Activated naive CD8-positive, alpha-beta T cell treated with anti-CD3 and anti-CD28 coated beads, Interleukin-2, amount 10 ng/mL, durations not matched to agents 7 days and 5 days (primary cell): ENCODE results near the gene ZNF417. TPM values are rescaled to one million over a fixed set of nuclear protein-coding genes. Genes with fewer than 3 reads are reported as not detected.
"Not testable (repeated sequence)": the region's sequence is repeated elsewhere in the genome, so short reads cannot be mapped to it uniquely, and the experiment has no call there.

Experiments used
- ATAC-seq: fragments of 150-1000 bp; cut with Tn5 transposase; one replicate; pipeline ENCODE4 v1.10.0; 2021; ENCODE audit warnings: low read depth, moderate library complexity
- POLR2A ChIA-PET: fragments of 350-600 bp; sonication (Branson Sonifier 250); formaldehyde crosslinking; loops from one replicate; lab custom pipeline; 2021; ENCODE audit warnings: antibody characterized with exemption; lab: Charles Lee
- DNase-seq: peaks from one replicate; pipeline ENCODE4 v3.0.0; 2021
- H3K27ac Mint-ChIP-seq: one replicate; pipeline ENCODE4 v1.8.0; 2022; ENCODE audit warnings: mild to moderate bottlenecking, mixed read lengths
- H3K27me3 Mint-ChIP-seq: one replicate; pipeline ENCODE4 v1.8.0; 2022; ENCODE audit warnings: mild to moderate bottlenecking, moderate library complexity, mixed read lengths
- H3K36me3 Mint-ChIP-seq: one replicate; pipeline ENCODE4 v1.8.0; 2021; ENCODE audit warnings: mild to moderate bottlenecking, mixed read lengths
- H3K4me1 Mint-ChIP-seq: one replicate; pipeline ENCODE4 v1.8.0; 2021; ENCODE audit warnings: mixed read lengths
- H3K4me3 Mint-ChIP-seq: one replicate; pipeline ENCODE4 v1.8.0; 2022; ENCODE audit warnings: mild to moderate bottlenecking, moderate library complexity, mixed read lengths
- H3K9me3 Mint-ChIP-seq: one replicate; pipeline ENCODE4 v1.8.0; 2021; ENCODE audit warnings: mixed read lengths
- total RNA-seq, 2 experiments: library from RNA; stranded (reverse); gene quantifications; one replicate each; pipeline ENCODE4 v1.2.3, GENCODE V29; 2021

ZNF417 gene
- total RNA-seq, result 10 to 100 TPM; 35.8 to 36.5 TPM

DNA sequence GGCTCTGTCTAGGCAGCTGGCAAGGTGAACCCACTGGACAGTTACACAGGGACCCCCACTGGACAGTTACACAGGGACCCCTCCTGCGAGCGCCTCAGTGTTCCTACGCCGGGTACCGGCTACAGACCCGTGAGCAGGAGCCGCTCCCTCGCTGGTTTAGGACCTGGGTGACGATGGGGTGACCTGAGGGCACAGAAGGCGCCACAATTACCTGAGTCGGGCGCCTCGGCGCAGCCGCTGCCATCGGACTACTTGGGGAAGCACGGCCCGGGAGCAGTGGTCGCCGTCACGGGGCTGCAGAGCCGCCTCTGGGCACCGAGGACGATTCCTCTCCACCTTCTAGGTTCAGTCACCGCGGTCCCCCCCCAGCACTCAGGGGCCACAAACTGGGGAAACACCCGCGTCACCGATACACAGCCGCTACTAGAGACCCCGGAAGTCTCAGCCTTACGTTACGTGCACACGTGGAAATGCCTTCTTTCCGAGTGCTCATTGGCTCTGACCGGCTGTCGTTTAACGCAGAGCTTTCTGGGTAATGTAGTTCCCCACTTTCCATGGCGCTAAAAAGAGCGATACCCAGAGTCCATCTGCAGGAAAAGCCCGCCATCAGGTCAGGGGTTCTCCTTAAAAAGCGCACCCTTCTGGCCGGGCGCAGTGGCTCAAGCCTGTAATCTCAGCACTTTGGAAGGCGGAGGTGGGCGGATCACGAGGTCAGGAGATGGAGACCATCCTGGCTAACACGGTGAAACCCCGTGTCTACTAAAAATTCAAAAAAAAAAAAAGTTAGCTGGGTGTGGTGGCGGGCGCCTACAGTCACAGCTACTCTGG, at the start of gene ZNF417:
ZNF417 (minus strand) TSS at position 425 of the 828 bp plus-strand sequence; CDS start at position 244, 181 bp downstream.
- Mint-ChIP-seq H3K4me1 (peaks cover 20% of the 10 kb centered on the region), H3K4me3 (peak within 1 kb of the TSS; percentile 95), H3K36me3 (peaks cover 67% of the 10 kb centered on the region), H3K9me3 (peaks cover 21% of the 10 kb centered on the region), H3K27ac (peak within 1 kb of the TSS; percentile 98)
- POLR2A ChIA-PET, result interaction anchor here (0.8 to 1.9 kb wide), 12 partner anchors 19 to 430 kb away, joined by 3 to 11 read pairs (median 6); partner anchors contain the start of genes ZNF134, ZNF135, ZNF418 and ZNF551
- ATAC-seq (peak; percentile 97), DNase-seq (peak; percentile 78)
- not testable (repeated sequence) for H3K27me3 Mint-ChIP-seq

DNA sequence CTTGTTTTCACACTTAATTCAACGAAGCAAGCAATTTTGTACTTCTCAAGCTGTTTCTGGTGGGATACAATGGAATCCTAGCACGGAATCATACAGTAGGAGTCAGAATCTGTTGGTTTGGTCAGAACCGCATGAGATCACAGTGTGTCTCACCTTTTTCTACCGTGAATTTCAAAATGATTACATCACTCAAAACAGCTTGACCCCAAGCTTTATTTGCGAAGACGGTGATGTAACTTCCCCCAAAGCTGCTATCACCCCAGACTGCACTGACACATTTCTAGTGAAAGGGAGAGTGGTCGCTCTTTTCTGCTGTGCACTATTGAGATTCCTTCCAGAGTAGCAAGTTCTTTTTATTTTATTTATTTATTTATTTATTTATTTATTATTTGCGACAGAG, 48.4 kb upstream of the ZNF417 start:
- H3K36me3 Mint-ChIP-seq, result peaks cover 2% of the 10 kb centered on the region
- H3K9me3 Mint-ChIP-seq, result peaks cover 23% of the 10 kb centered on the region
- no peak overlapping the region for H3K4me3 Mint-ChIP-seq
- DNase-seq (no peak), ATAC-seq (no peak)
- H3K27me3 Mint-ChIP-seq, result no peaks in the 10 kb centered on the region
- H3K4me1 Mint-ChIP-seq, result no peaks in the 10 kb centered on the region
- no peak overlapping the region for H3K27ac Mint-ChIP-seq
- POLR2A ChIA-PET, result no interaction called here

DNA sequence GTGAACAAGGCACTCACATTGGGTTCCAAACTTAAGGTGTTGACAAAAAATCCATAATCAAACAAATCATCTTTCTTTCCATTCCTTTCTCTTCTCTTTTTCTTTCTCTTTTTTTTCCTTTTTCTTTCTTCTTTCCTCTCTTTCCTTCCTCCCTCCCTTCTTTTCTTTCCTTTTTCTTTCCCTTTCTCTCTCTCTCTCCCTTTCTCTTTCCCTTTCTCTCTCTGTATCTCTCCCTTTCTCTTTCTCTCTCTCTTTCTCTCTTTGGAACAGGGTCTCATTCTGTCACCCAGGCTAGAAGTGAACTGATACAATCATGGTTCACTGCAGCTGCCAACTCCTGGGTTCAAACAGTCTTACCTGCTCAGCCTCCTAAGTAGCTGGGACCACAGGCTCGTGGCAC, 45.4 kb upstream of the ZNF417 start:
- POLR2A ChIA-PET, result no interaction called here
- Mint-ChIP-seq H3K9me3 (peaks cover 24% of the 10 kb centered on the region), H3K4me3 (no peak overlapping the region), H3K27me3 (no peaks in the 10 kb centered on the region), H3K4me1 (no peaks in the 10 kb centered on the region), H3K27ac (no peak overlapping the region), H3K36me3 (peaks cover 2% of the 10 kb centered on the region)
- ATAC-seq (no peak), DNase-seq (no peak)

DNA sequence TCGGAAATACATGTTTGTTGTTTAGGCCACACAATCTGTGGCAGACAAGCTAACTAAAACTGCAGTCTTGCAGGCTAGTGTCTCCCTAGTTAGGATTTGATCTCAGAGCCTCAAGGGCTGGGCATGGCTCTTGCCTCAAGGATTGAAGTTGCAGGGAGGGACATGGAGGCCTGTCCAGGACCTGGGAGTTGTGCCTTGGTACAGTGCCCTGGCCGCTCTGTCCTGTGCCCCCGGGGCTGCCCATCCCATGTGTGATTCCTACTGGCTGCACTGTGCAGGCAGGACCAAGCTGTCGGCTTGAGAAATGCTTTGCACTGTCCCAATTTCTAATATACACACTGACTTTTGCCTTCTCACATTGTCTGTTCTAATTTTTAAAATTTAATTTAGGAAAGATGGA, 38.6 kb upstream of the ZNF417 start:
- Mint-ChIP-seq H3K27me3 (no peaks in the 10 kb centered on the region), H3K4me3 (no peak overlapping the region), H3K36me3 (peaks cover 6% of the 10 kb centered on the region), H3K4me1 (no peaks in the 10 kb centered on the region), H3K27ac (no peak overlapping the region), H3K9me3 (peaks cover 26% of the 10 kb centered on the region)
- ATAC-seq (no peak), DNase-seq (no peak)
- POLR2A ChIA-PET, result no interaction called here

DNA sequence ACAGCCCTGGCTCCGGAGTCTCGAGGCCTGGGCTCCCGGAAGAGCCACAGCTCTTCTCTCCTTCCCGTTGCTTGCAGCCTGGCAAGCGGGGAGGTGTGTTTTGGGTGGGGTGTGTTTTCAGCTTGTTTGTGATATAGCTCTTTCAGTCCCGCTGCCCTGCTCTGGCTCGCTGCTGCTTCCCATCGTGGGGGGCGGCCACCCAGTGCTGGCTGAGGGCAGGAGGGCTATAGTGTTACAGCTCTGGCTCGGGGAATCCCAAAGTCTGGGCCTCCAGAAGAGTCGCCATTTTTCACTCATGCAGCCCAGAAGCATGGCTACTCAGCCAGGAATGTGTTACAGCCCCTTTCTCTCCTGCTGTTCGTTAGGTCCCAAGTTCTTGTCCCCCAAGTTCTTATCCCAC, 33.3 kb upstream of the ZNF417 start:
- Mint-ChIP-seq H3K27ac (no peak overlapping the region), H3K4me3 (no peak overlapping the region), H3K36me3 (peaks cover 15% of the 10 kb centered on the region), H3K27me3 (no peaks in the 10 kb centered on the region), H3K9me3 (peaks cover 19% of the 10 kb centered on the region), H3K4me1 (peaks cover 15% of the 10 kb centered on the region)
- ATAC-seq (no peak), DNase-seq (no peak)
- POLR2A ChIA-PET, result no interaction called here

DNA sequence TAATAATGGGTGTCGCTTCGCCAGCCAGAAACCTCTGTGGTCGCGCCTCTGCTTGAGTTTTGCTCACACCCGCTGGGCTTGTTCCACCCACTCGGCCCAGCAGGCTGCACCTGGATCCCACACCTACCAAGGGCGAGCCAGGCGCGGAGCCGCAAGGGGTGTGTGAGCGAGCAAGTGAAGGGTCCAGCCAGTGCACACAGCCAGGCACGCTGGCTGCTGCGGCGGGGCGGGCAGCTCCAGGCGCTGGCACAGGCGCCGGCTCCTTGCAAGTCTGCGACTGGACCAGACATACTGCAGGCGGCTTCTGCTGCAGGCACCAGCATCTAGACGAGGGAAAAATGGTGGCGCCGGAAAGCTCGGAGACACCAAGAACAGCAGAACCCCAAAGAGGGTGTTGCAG, 32.9 kb upstream of the ZNF417 start:
- POLR2A ChIA-PET, result no interaction called here

DNA sequence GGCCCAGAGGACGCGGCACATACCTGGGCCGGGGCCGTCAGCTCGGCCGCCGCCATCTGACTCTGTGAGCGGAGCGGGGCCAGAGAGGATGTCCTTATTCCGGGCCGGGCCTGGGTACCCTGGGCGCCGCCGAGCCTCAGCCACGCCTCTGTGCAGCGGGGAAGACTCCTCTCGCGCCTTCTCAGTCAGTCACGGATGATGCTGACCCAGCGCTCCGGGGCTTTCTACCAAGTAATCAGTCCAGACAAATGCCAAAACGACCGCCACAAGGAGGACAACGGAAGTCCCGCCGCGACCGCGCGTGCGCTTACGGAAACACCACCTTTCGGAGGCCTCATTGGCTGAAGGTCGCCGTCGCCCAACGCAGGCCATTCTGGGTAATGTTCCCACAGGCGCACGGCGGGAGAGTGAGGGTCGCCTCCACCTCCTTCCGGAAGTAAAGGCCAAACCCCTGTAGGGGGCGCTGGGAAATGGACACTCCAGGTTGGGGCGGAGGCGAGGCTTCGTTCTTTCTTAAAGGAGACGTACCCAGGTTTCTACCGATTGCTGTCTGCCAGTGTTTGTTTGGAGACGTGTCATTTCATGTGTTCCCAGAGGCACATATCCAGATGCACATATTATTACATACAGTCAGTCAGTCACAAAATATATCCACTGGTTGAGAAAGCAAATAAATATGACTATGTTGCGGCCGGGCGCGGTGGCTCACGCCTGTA, 31.2 kb upstream of the ZNF417 start, which contains the start of gene ZNF256:
ZNF256 (minus strand) TSS at position 288 of the 716 bp plus-strand sequence; CDS start at position 56, 232 bp downstream.
- peaks cover 20% of the 10 kb centered on the region for H3K9me3 Mint-ChIP-seq
- peak within 1 kb of the TSS; percentile 92 for H3K27ac Mint-ChIP-seq
- peak within 1 kb of the TSS; percentile 95 for H3K4me3 Mint-ChIP-seq
- no peaks in the 10 kb centered on the region for H3K27me3 Mint-ChIP-seq
- peaks cover 15% of the 10 kb centered on the region for H3K4me1 Mint-ChIP-seq
- DNase-seq, result peak; percentile 88
- H3K36me3 Mint-ChIP-seq, result peaks cover 36% of the 10 kb centered on the region
- POLR2A ChIA-PET, result no interaction called here
- peak; percentile 96 for ATAC-seq

More for the DNA sequence above, 32.9 kb upstream of the ZNF417 start:
- no peak overlapping the region for H3K4me3 Mint-ChIP-seq
- no peaks in the 10 kb centered on the region for H3K27me3 Mint-ChIP-seq
- no peak for ATAC-seq
- no peak overlapping the region for H3K27ac Mint-ChIP-seq
- peaks cover 19% of the 10 kb centered on the region for H3K36me3 Mint-ChIP-seq
- DNase-seq, result no peak
- peaks cover 15% of the 10 kb centered on the region for H3K4me1 Mint-ChIP-seq
- H3K9me3 Mint-ChIP-seq, result peaks cover 17% of the 10 kb centered on the region

DNA sequence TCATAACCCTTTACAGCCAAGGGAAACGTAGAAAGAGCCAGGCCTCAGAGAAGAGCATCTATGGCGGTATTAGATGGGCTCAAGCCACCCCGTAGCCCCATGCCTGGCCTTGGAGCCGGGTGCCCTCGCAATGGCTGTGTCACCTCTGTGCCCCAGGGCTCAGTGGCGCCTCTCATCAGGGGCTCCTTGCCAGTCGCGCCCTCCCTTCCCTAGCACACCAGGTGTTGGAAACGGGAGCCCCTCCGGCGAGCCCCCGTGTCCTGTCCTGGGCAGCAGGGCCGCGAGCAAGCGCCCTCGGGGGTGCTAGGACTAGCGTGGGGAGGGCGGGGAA, 30.7 kb upstream of the ZNF417 start:
- H3K27ac Mint-ChIP-seq, result peak overlapping the region; percentile 7
- DNase-seq (no peak), ATAC-seq (no peak)
- no peaks in the 10 kb centered on the region for H3K27me3 Mint-ChIP-seq
- H3K4me3 Mint-ChIP-seq, result peak overlapping the region; percentile 95
- peaks cover 15% of the 10 kb centered on the region for H3K4me1 Mint-ChIP-seq
- H3K9me3 Mint-ChIP-seq, result peaks cover 23% of the 10 kb centered on the region
- POLR2A ChIA-PET, result no interaction called here
- peaks cover 41% of the 10 kb centered on the region for H3K36me3 Mint-ChIP-seq

DNA sequence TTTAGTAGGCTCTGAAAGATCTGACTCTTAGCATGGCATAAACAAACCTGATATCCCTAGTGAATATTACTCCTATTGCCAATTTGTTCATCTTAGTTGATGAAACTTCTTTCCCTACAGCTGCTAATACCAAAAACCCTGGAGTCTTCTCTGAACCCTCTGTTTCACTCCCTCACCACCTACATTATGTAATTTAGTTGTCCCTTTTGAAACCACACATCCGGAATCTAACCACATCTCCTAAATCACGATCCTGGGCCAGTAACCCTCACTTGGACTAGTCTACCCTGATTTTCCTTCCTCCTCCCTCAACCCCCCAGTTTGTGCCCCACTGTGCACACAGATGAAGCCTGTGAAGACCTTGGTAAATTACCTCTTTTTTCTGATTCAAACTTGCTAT, 29.9 kb upstream of the ZNF417 start:
- Mint-ChIP-seq H3K36me3 (peaks cover 49% of the 10 kb centered on the region), H3K4me3 (peak overlapping the region; percentile 95), H3K27me3 (no peaks in the 10 kb centered on the region), H3K9me3 (peaks cover 28% of the 10 kb centered on the region), H3K4me1 (peaks cover 15% of the 10 kb centered on the region), H3K27ac (peak overlapping the region; percentile 9)
- DNase-seq, result no peak
- POLR2A ChIA-PET, result interaction anchor here (0.8 kb wide), 1 partner anchor 11 kb away, joined by 3 read pairs; the partner anchor contains the start of gene ZNF418
- ATAC-seq, result no peak

DNA sequence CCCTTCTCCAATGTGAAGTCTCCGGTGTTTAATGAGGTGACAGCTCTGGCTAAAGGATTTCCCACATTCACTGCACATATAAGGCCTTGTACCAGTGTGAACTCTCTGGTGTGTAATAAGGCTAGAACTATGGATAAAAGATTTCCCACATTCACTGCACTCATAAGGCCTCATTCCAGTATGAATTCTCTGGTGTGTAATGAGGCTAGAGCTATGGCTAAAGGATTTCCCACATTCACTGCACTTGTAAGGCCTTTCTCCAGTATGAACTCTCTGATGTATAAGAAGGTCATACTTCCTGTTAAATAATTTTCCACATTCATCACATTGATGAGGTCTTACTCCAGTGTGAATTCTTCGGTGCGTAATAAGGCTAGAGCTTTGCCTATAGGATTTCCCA, 25.2 kb upstream of the ZNF417 start:
- Mint-ChIP-seq H3K27me3 (no peaks in the 10 kb centered on the region), H3K27ac (no peak overlapping the region), H3K9me3 (peaks cover 41% of the 10 kb centered on the region), H3K36me3 (peaks cover 87% of the 10 kb centered on the region), H3K4me3 (no peak overlapping the region), H3K4me1 (peaks cover 10% of the 10 kb centered on the region)
- POLR2A ChIA-PET, result no interaction called here
- no peak for DNase-seq
- no peak for ATAC-seq

DNA sequence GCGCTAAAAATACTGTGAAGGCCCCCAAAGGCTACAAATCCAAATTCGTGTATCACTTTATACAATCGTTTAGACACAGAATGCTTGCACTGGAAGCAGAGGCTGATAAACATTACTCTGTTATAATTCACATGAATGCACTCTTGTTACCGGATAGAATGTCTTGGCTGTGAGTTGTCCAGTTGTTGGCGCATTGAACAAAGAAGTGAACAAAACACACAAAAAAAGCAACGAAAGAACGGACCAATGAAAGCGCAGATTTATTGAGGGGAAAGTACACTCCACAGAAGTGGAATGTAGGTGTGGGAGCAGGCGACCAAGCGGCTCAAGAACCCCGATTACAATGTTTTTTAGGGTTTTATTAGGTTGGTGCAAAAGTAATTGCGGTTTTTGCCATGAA, 19.3 kb upstream of the ZNF417 start:
- Mint-ChIP-seq H3K27me3 (no peaks in the 10 kb centered on the region), H3K4me3 (peak overlapping the region; percentile 94), H3K36me3 (peaks cover 79% of the 10 kb centered on the region), H3K4me1 (peaks cover 9% of the 10 kb centered on the region), H3K9me3 (peaks cover 30% of the 10 kb centered on the region), H3K27ac (no peak overlapping the region)
- POLR2A ChIA-PET, result interaction anchor here (1.0 to 1.8 kb wide), 7 partner anchors 9 to 189 kb away, joined by 3 to 8 read pairs (median 3); partner anchors contain the start of genes ZNF417, ZNF606, ZNF776 and ZSCAN18
- no peak for ATAC-seq
- DNase-seq, result no peak

DNA sequence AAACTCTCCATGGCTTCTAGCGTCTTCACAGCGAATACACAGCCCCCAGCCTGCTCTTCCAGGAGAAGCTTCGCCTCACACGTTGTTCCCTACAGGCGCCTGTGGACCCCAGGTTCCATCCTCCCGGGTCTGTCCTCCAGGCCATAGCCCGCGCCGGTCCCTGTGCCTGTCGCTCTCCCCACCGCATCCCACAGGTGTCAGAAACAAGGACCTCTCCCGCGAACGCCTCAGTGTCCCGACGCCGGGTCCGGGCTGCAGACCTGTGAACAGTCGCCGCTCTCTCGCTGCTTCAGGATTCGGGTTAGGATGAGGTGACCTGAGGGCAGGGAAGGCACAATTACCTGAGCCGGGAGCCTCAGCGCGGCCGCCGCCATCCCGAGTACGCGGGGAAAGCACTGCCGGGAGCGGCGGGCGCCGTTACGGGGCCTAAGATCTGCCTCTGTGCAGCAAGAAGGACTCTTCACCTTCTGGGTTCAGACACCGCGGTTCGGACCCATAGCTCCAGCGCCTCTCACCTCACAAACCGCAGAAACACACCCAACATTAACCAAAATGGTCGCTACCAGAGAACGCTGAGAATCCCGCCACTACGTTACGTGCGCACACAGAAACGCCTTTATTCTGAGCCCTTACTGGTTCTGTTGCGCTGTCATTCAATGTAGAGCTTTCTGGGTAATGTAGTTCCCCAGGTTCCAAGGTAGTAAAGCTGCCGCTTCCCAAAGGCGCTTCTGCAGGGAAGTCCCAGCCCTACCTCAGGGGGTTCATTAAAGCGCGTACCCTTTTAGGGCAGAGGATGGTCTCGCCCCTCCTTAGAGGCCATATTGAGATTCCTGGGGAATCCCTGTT, 18.7 kb upstream of the ZNF417 start, which contains the start of gene ZNF418:
ZNF418 (minus strand) TSS at position 583 of the 846 bp plus-strand sequence. CDS start 1,580 bp downstream, outside the sequence.
- peak within 1 kb of the TSS; percentile 96 for H3K27ac Mint-ChIP-seq
- POLR2A ChIA-PET, result interaction anchor here (1.0 to 1.8 kb wide), 7 partner anchors 9 to 189 kb away, joined by 3 to 8 read pairs (median 3); partner anchors contain the start of genes ZNF417, ZNF606, ZNF776 and ZSCAN18
- peaks cover 9% of the 10 kb centered on the region for H3K4me1 Mint-ChIP-seq
- ATAC-seq (peak; percentile 93), DNase-seq (peak; percentile 69)
- H3K36me3 Mint-ChIP-seq, result peaks cover 81% of the 10 kb centered on the region
- peak within 1 kb of the TSS; percentile 94 for H3K4me3 Mint-ChIP-seq
- peaks cover 32% of the 10 kb centered on the region for H3K9me3 Mint-ChIP-seq
- no peaks in the 10 kb centered on the region for H3K27me3 Mint-ChIP-seq
